ENCODE data around the gene LDHA.
"Not testable (repeated sequence)": the region's sequence is repeated elsewhere in the genome, so short reads cannot be mapped to it uniquely, and the experiment has no call there.

Gene LDHA

DNA sequence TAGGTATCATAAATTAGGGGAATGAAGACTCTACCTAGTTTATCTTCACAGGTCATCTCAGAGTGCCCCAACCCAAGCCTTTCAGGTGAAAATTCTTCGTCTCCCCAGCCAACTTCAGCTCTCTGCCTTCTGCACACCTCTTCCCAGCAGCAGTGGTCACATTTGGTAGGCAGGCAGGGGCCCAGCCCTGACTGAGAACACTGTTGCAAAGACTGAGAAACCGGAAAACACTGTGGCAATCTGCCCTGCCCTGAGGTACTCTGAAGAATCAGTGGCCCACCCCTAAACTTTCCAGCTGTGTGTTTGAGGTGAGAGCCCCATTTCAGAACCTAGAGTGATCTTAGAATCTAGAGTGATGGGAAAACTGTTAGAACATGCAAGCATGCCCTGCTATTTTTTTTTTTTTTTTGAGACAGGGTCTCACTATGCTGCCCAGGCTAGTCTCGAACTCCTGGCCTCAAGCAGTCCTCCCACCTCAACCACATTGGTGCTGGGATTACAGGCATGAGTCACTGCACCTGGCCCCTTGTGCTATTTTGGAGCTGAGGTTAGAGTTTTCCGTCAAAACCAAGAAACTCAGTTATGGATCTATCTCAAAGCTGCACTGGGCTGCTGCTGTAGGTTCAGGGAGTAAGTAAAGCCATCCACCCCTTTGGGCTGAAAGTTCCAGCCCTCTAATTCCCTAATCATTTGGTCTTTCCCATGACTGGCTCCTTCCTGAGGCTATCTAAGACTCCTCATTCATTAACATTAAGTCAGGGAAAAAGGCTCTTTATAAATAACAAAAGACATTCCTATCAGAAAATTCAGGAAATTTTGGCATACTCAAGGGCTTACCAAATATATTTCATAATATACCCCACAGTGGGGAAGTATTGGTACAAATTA lies 1.7 kb upstream of the LDHA start:
- no peak for DNase-seq (ENCODE audit: low read depth)
- H3K4me3 ChIP-seq (replicated peaks; ENCODE audit: low read depth, low read length): no peak overlapping the region
- TF ChIP-seq, protein P1, sequence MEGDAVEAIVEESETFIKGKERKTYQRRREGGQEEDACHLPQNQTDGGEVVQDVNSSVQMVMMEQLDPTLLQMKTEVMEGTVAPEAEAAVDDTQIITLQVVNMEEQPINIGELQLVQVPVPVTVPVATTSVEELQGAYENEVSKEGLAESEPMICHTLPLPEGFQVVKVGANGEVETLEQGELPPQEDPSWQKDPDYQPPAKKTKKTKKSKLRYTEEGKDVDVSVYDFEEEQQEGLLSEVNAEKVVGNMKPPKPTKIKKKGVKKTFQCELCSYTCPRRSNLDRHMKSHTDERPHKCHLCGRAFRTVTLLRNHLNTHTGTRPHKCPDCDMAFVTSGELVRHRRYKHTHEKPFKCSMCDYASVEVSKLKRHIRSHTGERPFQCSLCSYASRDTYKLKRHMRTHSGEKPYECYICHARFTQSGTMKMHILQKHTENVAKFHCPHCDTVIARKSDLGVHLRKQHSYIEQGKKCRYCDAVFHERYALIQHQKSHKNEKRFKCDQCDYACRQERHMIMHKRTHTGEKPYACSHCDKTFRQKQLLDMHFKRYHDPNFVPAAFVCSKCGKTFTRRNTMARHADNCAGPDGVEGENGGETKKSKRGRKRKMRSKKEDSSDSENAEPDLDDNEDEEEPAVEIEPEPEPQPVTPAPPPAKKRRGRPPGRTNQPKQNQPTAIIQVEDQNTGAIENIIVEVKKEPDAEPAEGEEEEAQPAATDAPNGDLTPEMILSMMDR (IDR thresholded peaks at IDR 0.05; ENCODE audit: low read length, missing control alignments): no peak

DNA sequence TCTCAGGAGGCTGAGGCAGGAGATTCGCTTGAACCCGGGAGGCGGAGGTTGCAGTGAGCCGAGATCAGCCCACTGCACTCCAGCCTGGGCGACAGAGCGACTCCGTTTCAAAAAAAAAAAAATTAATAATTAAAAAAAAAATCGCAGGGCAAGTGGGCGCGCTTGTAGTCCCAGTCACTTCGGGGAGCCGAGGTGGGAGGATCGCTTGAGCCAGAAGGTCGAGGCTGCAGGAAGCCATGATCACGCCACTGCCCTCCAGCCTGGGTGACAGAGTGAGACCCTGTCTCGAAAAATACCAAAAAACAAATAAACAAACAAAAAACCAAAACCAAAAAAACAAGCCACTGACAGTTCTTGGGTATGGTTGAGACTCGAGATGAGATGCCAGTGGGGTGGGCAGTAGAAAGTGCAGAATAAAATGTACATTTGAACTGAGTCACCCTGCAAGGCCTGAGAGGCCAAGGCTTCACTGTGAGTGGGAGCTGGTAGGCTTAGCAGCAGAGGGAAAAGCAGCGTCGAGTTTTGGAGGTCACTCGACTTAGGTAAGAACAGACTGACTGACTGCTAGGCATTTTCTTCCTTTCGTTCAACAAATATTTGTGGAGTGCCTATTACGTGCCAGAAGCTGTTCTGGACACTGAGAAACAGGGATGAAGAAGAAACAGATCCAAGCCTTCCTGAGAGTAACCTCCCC lies 635 bp upstream of the LDHA start:
- TF ChIP-seq, protein P1 (IDR thresholded peaks at IDR 0.05; ENCODE audit: low read length, missing control alignments): no peak
- peak overlapping the region; percentile 84 for H3K4me3 ChIP-seq (replicated peaks; ENCODE audit: low read depth, low read length)
- DNase-seq (ENCODE audit: low read depth): no peak

DNA sequence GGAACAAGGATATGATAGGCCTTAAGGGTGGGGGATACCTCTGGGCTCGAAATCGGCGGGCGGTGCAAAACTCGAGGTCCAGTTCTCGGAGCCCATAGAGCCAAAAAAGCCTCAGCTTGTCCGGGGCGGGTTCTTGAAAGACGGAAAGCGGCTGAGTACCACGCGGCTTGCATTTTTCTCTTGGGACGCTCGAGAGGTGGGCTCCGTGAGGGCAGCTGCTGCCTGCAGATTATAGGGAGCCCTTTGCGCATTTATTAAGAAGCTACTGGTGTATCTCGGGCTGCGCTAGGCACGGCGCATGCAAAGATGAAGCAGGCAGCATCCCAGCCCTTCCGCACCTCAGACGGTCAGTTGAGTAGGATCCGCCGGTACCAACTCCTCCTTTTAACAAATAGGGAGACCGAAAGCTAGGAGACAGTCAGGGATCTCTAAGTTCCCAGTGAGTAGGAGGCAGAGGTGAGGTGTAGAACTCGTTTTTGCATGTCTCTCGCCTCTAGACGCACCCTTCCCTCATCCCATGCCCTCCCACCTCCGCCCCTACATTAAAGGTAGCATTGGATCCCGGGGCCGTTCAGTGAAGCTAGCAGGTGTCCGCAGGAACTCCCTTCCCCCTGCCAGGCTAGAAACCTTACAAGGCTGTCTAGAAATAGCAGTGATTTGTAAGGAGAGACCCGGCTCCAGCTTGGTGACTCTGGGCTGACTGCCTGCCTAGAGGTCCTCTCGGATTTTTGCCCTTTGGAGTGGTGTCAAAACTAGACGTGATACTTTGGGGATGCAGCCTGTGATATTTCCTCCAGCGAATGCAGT lies 768 bp downstream of the LDHA start:
- H3K4me3 ChIP-seq (replicated peaks; ENCODE audit: low read depth, low read length): peak overlapping the region; percentile 84
- DNase-seq (ENCODE audit: low read depth): peak; percentile 20
- TF ChIP-seq, protein P1 (IDR thresholded peaks at IDR 0.05; ENCODE audit: low read length, missing control alignments): no peak

DNA sequence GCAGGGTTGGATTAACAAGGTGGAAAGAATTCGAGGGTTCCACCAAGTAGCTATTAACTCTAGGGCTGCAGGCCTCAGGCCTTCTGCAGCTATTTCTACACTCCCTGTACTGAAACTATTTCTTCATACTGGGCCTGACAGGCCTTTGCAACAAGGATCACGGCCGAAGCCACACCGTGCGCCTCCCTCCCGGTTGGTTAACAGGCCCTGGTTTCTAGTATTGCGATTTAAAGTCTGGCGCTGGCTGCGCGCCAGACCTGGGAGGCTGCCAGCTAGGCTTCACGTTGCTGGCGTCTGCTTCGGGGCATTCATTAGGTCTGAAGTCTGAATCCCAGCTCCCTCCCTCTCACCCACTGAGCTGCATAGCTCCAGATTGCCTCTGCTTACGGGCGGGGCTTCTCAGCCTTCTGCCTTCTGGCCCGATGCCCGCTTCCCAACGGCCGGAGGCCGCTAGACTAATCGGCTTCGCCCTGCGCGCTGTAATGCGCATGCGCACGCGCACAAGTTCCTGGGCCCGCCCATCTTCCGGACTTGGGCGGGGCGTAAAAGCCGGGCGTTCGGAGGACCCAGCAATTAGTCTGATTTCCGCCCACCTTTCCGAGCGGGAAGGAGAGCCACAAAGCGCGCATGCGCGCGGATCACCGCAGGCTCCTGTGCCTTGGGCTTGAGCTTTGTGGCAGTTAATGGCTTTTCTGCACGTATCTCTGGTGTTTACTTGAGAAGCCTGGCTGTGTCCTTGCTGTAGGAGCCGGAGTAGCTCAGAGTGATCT lies 1.6 kb downstream of the LDHA start:
- DNase-seq (ENCODE audit: low read depth): peak; percentile 100
- H3K4me3 ChIP-seq (replicated peaks; ENCODE audit: low read depth, low read length): peak overlapping the region; percentile 84
- TF ChIP-seq, protein P1 (IDR thresholded peaks at IDR 0.05; ENCODE audit: low read length, missing control alignments): no peak

DNA sequence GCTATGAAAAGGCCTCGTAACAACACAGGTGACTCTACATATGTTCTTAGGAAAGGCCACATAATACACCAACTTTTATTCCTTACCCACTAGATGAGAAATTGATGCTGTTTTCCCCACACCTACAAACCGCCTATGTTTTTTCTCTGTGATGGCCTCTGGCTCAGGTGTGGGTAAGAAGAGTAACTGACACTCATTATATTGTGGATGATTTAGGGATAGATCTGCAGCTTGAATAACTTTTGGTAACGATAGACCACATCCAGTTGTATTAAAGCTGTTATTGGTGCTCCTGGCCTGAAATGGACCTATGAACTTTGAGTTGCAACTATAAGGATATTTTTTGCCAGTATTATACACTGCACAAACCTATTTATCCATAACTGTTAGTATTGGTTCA lies 3.6 kb downstream of the LDHA start:
- DNase-seq (ENCODE audit: low read depth): no peak
- H3K4me3 ChIP-seq (replicated peaks; ENCODE audit: low read depth, low read length): no peak overlapping the region
- TF ChIP-seq, protein P1 (IDR thresholded peaks at IDR 0.05; ENCODE audit: low read length, missing control alignments): no peak

DNA sequence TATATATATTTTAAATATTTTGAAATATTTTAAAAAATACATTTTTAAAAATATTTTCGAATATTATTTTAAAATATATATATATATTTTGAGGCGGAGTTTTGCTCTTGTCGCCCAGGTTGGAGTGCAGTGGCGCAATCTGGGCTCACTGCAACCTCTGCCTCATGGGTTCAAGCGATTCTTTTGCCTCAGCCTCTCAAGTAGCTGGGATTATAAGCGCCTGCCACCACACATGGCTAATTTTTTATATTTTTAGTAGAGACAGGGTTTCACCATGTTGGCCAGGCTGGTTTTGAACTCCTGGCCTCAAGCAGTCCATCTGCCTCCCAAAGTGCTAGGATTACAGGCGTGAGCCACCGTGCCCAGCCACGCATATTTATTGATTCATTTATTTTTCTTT lies 6.7 kb downstream of the LDHA start:
- not testable (repeated sequence) for DNase-seq (ENCODE audit: low read depth); H3K4me3 ChIP-seq (replicated peaks; ENCODE audit: low read depth, low read length)
